ENCODE results near the gene CPNE5.
"Not testable (repeated sequence)": the region's sequence is repeated elsewhere in the genome, so short reads cannot be mapped to it uniquely, and the experiment has no call there.

CPNE5 gene

DNA sequence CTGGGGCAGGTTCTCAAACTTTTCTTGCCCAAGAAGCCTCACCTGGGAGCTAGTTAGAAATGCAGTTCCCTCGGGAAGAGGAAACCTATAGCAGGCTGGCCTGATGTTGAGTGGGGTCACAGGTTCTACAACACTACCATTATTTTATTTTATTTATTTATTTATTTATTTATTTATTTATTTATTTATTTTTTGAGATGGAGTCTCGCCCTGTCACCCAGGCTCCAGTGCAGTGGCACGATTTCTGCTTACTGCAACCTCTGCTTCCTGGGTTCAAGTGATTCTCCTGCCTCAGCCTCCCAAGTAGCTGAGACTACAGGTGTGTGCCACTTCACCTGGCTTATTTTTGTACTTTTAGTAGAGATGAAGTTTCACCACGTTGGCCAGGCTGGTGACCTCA, 115.3 kb downstream of the CPNE5 start:
- DNase-seq (ENCODE audit: low read depth), result not testable (repeated sequence)

GRCh38 chr6:36722879-36723278, 116.4 kb downstream of the CPNE5 start:
- no peak for DNase-seq (ENCODE audit: low read depth)

DNA sequence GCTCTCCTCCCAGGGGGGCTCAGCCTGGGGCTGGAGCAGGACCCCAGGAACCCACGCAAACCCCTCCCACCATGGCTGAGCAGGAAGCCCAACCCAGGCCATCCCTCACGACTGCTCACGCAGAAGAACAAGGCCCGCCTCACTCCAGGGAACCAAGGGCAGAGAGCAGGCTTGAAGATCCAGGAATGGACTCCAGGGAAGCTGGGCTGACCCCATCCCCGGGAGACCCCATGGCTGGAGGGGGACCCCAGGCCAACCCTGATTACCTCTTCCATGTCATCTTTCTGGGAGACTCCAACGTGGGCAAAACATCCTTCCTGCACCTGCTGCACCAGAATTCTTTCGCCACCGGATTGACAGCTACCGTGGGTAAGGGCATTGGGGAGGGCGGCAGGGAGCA, 116.9 kb downstream of the CPNE5 start:
- DNase-seq (ENCODE audit: low read depth), result no peak

DNA sequence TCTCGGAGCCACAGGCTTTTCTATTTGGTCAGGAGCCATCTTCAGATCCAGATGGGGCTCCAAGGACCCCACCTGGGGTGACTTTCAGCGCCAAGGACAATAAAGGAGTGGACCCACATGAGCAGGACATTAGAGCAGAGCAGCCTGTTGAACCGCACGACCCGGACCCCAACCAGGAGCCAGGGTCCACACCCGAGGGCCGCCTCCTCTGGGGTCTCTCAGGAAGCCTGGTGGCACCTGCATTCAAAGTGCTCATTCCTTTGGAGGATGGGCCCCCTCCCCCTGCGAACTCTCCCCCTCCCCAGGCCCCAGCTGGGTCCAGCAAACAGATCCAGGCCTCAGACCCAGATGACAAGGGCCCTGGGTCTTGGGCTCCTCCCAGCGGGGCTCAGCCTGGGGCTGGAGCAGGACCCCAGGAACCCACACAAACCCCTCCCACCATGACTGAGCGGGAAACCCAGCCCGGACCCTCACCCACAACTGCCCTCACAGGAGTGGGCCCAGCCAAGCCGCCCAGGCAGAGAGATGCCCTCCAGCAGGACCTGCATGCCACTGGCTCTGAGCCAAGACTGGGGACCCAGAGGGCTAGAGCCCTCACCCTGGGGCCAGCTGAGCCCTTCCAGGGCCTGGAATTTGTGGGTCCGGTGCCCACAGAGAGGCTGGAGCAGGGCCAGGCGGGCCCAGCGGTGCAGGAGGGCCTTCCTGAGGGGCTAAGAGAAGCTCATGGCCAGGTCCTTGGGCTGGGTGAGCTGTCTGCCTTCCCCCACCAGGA, 117.7 kb downstream of the CPNE5 start:
- DNase-seq (ENCODE audit: low read depth), result no peak

- DNase-seq (ENCODE audit: low read depth), result no peak
Observed at GRCh38 chr6:36720251-36721141, 118.7 kb downstream of the CPNE5 start.

DNA sequence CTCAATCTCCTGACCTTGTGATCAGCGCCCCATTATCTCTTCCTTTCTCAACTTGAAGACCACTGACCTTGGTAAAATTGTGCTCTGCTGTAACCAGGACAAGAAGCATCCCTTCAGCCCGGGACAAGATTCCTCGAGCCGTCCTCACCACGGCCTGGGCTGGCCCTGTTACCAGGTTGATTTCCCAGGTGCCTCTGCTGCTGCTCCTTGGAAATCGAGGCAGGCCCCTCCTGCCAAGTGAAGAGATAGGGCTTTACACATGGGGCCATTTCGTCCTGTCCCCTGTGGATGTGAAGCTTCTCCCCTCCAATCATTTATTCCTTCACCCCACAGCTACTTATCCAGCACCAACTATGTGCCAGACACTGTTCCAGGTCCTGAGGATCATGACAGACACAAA, 120.1 kb downstream of the CPNE5 start:
- no peak for DNase-seq (ENCODE audit: low read depth)

GRCh38 chr6:36718560-36718959, 120.7 kb downstream of the CPNE5 start:
- DNase-seq (ENCODE audit: low read depth), result no peak

- no peak for DNase-seq (ENCODE audit: low read depth)
Observed at GRCh38 chr6:36717871-36718540, 121.2 kb downstream of the CPNE5 start.

GRCh38 chr6:36717231-36717825, 121.9 kb downstream of the CPNE5 start:
- DNase-seq (ENCODE audit: low read depth), result no peak

DNA sequence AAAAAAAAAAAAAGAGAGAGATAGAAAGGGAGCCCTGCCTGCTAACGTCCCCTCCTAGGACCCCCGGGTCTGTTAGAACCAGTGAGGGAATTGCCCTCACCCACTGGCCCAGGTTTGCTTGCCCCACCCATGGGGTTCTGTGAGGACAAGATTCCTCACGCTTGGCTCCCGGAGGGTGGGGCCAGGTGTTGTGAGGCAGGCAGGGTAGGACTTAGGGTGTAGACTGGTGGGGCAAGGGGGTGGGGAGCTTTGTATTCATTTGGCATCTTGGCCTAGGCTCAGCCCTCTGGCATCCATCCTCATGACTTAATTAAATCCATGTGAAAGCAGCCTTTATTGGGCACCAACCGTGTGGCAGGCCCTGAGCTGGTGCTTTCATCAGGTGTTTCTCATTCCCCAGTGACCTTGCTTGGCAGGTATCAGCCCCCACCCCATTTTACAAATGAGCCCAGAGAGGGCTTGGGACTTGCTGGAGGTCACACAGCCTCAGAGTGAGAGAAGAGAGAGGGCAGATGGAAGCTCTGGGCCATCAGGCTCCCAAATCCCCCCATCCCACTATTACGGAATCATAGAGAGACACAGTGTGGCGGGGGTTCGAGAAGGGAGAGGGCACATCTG, 122.7 kb downstream of the CPNE5 start:
- DNase-seq (ENCODE audit: low read depth), result no peak

DNA sequence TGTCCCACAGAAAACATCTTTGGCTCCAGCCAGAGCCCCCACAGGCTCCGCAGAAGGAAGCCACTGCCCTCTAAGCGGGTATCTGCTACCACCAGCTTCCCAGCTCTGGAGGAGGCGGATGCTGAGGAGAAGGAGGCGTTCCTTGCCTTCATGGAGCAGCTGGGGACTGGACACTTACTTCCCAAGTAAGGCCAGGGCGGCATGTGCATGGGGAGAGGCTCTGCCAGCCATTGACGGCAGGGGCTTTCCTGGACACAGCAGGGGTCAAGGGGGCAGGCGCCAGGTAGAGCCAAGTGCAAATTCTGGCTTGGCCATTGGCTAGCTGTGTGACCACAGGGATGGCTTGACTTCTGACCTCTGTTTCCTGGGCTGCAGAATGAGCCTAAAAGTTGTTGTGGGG, 123.8 kb downstream of the CPNE5 start:
- DNase-seq (ENCODE audit: low read depth), result no peak

GRCh38 chr6:36714511-36714910, 124.7 kb downstream of the CPNE5 start:
- no peak for DNase-seq (ENCODE audit: low read depth)

- DNase-seq (ENCODE audit: low read depth), result no peak
Observed at GRCh38 chr6:36713846-36714245, 125.4 kb downstream of the CPNE5 start.

DNA sequence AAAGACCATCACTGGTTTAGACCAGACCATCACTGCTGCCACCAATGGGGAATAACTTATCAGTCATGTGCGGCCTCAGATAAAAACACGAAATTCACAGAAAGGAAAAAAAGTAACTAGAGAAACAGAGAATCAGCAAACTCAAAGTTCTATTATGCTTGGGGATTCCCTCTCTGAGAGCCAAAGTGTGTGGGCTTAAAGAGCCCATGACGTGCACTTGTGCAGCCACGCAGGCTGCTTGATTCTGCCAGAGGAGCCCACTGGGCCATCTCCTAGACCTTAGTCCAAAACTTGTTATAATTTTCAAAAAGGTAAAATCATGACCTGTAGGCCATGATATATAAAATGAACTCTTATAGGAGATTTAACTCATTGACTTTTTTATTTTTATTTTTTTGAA, 126.4 kb downstream of the CPNE5 start:
- no peak for DNase-seq (ENCODE audit: low read depth)

DNA sequence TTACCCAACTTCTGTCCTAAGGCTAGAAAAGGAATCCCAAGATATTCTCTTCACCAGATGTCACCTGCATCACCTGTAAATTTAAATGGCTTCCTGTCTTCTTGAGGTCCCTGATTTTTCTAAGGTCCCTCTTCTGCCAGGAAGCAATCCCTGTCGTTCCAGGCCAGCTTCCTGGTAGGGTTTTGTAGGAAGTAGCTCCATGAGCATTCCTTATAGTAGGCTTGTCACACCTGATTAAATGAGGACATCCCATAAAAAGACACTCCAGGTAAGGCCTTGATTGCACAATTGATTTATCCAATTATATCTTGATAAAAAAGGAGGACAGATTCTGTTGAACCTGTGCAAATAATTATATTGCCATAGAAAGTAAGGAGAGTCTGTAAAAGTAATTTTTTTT, 132.9 kb downstream of the CPNE5 start:
- DNase-seq (ENCODE audit: low read depth), result no peak

GRCh38 chr6:36704961-36705577, 134.2 kb downstream of the CPNE5 start:
- DNase-seq (ENCODE audit: low read depth), result not testable (repeated sequence)

GRCh38 chr6:36703982-36704381, 135.3 kb downstream of the CPNE5 start:
- no peak for DNase-seq (ENCODE audit: low read depth)

DNA sequence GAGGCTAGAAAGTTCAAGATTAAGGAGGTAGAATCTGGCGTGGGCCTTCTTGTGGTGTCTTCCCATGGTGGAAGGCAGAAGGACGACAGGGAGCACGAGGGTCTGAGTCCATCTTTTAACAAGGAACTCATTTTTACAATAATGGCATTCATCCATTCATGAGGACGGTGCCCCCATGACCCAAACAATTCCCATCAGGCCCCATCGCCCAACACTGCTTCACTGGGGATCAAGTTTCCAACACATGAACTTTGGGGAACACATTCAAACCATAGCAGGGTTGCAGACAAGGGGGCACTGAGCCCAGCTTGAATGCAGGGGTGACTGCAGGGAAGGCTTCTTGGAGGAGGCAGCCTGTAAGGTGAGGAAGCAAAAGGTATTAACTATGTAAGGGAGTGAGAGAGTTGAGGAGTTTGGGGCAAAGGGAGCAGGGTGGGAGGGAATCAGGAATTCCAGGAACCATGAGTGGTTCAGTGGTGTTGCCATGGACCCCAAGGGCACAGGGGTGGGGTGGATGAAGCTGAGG, 136.1 kb downstream of the CPNE5 start:
- no peak for DNase-seq (ENCODE audit: low read depth)

DNA sequence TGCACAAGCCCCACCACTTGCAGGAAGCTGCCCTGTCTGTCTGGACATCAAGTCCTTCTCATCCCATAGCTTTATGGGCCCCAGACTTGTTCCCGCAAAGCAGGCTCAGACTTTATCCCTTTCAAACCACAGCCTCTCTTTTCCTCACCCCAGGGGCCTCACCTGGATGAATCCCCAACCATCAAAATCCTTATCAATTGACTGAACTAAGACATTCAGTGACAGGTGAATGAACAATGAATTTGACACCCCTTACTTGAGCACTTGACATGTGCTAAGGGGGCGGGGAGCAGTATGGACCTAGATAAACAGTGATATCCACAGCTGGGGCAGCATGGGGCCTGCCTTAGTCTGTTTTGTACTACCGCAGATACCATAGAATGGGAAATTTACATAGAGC, 136.6 kb downstream of the CPNE5 start:
- DNase-seq (ENCODE audit: low read depth), result no peak

DNA sequence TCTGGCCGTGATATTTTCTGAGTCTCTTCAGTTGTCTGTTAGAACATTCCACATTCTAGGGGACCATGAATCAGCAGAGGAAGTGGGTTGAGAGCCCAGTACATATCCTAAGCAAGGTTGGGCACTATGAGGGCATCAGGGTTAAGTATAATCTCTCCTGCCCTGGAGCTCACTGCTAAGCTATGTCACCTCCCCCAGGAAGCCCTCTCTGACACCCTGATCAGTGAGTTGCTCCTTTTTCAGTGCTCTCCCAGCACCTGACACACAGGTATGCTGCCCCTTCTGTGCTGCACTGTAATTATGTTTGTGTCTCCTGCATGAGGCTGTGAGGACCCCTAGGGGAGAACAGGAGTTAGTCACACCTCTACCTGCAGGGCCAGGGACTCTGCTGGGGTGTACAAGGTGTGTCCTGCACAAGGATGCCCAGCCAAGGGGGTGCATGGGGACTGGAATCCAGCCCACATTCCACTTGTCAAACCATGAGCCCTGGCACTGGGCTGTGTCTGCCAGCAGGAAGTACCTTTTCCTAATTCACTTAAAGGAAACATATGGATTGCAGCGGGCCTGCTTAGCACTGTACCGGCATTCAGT, 137.7 kb downstream of the CPNE5 start:
- DNase-seq (ENCODE audit: low read depth), result no peak

- no peak for DNase-seq (ENCODE audit: low read depth)
Observed at GRCh38 chr6:36700831-36701230, 138.4 kb downstream of the CPNE5 start.

All from stimulated activated CD8-positive, alpha-beta memory T cell treated with anti-CD3 and anti-CD28 coated beads, Interleukin-12 subunit alpha, Interleukin-12 subunit beta, amount 100 ng/mL, for 4 hours (primary cell).